Glomerular visceral epithelial cell (primary cell): ENCODE results near the gene FAM163B.

Experiments
- DNase-seq: peaks from one replicate; pipeline ENCODE4 v3.0.0-alpha.2; 2016; ENCODE audit errors: extremely low spot score

FAM163B gene

GRCh38 chr9:133599470-133600173 is 9.6 kb downstream of the FAM163B start:
- DNase-seq: no peak

- DNase-seq: no peak
Measured at GRCh38 chr9:133598978-133599377, 10.2 kb downstream of the FAM163B start.

GRCh38 chr9:133597316-133597957 is 11.8 kb downstream of the FAM163B start:
- no peak for DNase-seq

- no peak for DNase-seq
Measured at GRCh38 chr9:133595910-133596309, 13.3 kb downstream of the FAM163B start.

- no peak for DNase-seq
Measured at GRCh38 chr9:133594310-133594709, 14.9 kb downstream of the FAM163B start.

GRCh38 chr9:133593587-133594253 is 15.5 kb downstream of the FAM163B start:
- no peak for DNase-seq

- no peak for DNase-seq
Measured at GRCh38 chr9:133592731-133593409, 16.3 kb downstream of the FAM163B start.

GRCh38 chr9:133591985-133592384 is 17.2 kb downstream of the FAM163B start:
- DNase-seq: no peak

GRCh38 chr9:133591116-133591910 is 17.9 kb downstream of the FAM163B start:
- DNase-seq: no peak

- DNase-seq: no peak
Measured at GRCh38 chr9:133590231-133590855, 18.8 kb downstream of the FAM163B start.

GRCh38 chr9:133589454-133590227 is 19.5 kb downstream of the FAM163B start:
- no peak for DNase-seq

GRCh38 chr9:133587466-133587865 is 21.7 kb downstream of the FAM163B start:
- DNase-seq: no peak

GRCh38 chr9:133587051-133587450 is 22.1 kb downstream of the FAM163B start:
- DNase-seq: no peak

- DNase-seq: no peak
Measured at GRCh38 chr9:133585481-133586351, 23.5 kb downstream of the FAM163B start.

GRCh38 chr9:133584559-133585476 is 24.4 kb downstream of the FAM163B start:
- no peak for DNase-seq

GRCh38 chr9:133584167-133584558 is 25.0 kb downstream of the FAM163B start:
- no peak for DNase-seq

GRCh38 chr9:133583586-133583985 is 25.6 kb downstream of the FAM163B start:
- no peak for DNase-seq

- no peak for DNase-seq
Measured at GRCh38 chr9:133583111-133583510, 26.1 kb downstream of the FAM163B start.
